ENCODE data around the gene RNF223. TPM values are rescaled to one million over a fixed set of nuclear protein-coding genes. Genes with fewer than 3 reads are reported as not detected.

RNF223 gene
- total RNA-seq, 1 donor, result not detected

DNA sequence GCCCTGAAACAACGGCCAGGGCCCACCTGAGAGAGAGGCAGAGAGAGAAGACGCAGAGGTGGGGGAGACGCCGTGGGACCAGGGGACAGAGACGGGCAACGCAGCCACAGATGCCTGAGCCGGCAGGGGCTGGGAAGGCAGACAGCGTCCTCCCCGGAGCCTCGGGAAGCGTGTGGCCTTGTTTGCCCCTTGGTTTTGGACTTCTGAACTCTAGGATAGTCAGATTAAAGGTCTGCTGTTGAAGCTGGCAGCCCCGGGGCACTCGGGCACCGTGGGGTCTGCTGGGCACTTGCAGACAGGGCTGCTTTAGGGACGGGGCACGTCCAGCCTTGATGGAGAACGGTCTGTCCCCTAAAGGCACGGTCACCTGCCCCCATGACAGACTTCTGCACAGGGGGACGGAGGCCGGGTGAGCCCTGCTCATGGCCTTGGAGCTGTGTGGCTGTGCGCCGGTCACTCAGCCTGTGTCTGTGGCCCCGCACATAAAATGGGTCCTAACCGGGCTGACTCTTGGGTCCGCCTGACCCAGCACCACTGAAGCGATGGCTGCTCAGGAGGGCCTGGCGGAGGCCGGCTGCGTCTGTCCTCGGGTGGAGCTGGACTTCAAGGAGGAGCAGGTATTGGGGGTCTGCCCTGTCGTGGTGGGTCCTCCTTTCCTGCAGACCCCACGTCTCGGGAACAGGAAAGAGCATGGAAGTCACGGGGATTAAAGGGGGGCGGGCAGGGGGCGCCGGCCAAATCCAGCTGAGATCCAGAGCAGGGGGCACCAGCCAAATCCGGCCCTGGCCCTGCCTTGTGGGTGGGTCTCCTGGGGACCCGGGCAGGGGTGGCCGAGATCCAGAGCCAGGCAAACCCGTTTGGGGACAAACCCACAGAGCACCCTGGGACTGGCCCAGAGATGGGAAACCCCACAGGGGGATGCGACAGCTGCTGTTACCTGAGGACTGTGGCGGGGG, 9.6 kb upstream of the RNF223 start:
- Histone ChIP-seq H2AFZ (ENCODE audit: low read length) (no peak overlapping the region), H3K4me3 (ENCODE audit: insufficient read depth, low read length) (no peak overlapping the region), H3K9me3 (ENCODE audit: low read depth, low read length) (no peaks in the 10 kb centered on the region), H3K27ac (ENCODE audit: low read depth, low read length) (no peak overlapping the region), H3K4me1 (ENCODE audit: insufficient read depth, low read length) (peaks cover 10% of the 10 kb centered on the region), H3K27me3 (ENCODE audit: insufficient read depth, low read length) (no peaks in the 10 kb centered on the region), H4K20me1 (ENCODE audit: insufficient read depth, low read length) (no peaks in the 10 kb centered on the region), H3K36me3 (ENCODE audit: insufficient read depth, low read length) (no peaks in the 10 kb centered on the region), H3K79me2 (ENCODE audit: insufficient read depth, low read length) (no peaks in the 10 kb centered on the region), H3K4me2 (ENCODE audit: insufficient read depth, low read length) (no peak overlapping the region)
- peak; percentile 83 for DNase-seq (ENCODE audit: insufficient read length, low spot score, missing footprints)
- TF ChIP-seq, protein P1, sequence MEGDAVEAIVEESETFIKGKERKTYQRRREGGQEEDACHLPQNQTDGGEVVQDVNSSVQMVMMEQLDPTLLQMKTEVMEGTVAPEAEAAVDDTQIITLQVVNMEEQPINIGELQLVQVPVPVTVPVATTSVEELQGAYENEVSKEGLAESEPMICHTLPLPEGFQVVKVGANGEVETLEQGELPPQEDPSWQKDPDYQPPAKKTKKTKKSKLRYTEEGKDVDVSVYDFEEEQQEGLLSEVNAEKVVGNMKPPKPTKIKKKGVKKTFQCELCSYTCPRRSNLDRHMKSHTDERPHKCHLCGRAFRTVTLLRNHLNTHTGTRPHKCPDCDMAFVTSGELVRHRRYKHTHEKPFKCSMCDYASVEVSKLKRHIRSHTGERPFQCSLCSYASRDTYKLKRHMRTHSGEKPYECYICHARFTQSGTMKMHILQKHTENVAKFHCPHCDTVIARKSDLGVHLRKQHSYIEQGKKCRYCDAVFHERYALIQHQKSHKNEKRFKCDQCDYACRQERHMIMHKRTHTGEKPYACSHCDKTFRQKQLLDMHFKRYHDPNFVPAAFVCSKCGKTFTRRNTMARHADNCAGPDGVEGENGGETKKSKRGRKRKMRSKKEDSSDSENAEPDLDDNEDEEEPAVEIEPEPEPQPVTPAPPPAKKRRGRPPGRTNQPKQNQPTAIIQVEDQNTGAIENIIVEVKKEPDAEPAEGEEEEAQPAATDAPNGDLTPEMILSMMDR (IDR thresholded peaks at IDR 0.05; ENCODE audit: extremely low read depth, low read depth, low read length), result no peak

DNA sequence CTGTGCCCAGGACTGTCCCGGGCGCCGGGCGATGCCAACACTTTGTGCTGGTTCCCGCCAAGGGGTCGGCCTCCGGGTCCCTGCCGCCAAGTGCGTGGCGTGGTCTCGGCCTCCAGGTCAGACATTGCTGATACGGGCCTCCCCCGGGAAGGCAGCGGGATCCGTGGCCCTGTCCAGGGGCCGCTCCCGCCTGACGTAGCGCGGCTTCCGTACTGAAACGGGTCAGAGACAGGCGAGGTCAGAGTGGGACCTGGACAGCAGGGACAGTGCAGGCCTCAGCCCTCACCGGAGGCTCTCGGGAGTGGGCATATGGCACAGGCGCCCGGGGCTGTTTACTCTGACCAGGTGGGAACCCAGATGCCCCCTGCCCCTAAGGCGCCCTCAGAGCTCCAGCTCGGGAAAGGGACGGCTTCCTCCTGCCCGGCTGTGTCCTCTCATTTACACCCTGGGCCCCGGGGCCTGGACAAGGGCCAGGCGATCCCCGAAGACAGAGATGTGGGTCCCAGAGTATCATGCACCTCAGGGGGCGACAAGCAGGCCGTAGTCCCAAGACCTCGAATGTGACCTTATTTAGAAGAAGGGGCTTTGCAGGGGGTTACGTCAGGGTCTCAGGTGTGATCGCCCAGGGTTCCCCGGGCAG, 8.8 kb upstream of the RNF223 start:
- peaks cover 10% of the 10 kb centered on the region for H3K4me1 ChIP-seq (ENCODE audit: insufficient read depth, low read length)
- H3K27me3 ChIP-seq (ENCODE audit: insufficient read depth, low read length), result no peaks in the 10 kb centered on the region
- no peak overlapping the region for H2AFZ ChIP-seq (ENCODE audit: low read length)
- H3K36me3 ChIP-seq (ENCODE audit: insufficient read depth, low read length), result no peaks in the 10 kb centered on the region
- no peak overlapping the region for H3K4me2 ChIP-seq (ENCODE audit: insufficient read depth, low read length)
- H4K20me1 ChIP-seq (ENCODE audit: insufficient read depth, low read length), result no peaks in the 10 kb centered on the region
- peak; percentile 77 for DNase-seq (ENCODE audit: insufficient read length, low spot score, missing footprints)
- TF ChIP-seq, protein P1 (IDR thresholded peaks at IDR 0.05; ENCODE audit: extremely low read depth, low read depth, low read length), result no peak
- H3K79me2 ChIP-seq (ENCODE audit: insufficient read depth, low read length), result no peaks in the 10 kb centered on the region
- no peaks in the 10 kb centered on the region for H3K9me3 ChIP-seq (ENCODE audit: low read depth, low read length)
- H3K27ac ChIP-seq (ENCODE audit: low read depth, low read length), result no peak overlapping the region
- H3K4me3 ChIP-seq (ENCODE audit: insufficient read depth, low read length), result no peak overlapping the region

DNA sequence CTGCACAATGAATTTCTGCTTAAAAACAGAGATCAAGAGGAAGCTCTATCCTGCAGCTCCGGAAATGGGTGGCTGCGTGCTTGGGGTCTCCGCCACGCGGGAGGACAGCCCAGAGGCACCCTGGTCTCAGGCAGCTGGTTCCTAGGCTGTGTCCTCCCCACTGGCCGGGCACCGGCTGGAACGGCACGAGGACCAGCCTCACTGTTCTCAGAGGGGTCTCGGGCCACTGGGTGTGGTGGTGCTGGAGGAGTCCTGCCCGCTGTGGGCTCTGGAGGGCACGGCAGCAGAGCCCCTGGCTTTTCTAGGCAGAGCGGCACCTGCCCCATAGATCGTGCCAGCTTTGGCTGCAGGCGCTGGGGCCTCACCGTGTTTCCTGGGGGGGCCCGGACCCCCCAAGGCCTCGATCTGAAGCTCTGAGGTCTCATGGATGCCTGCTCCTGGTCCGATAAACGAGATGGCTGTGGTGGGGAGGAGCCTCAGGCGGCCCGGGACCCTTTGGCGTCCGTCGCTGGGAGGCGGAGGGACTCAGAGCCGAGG, 8.2 kb upstream of the RNF223 start:
- H3K27ac ChIP-seq (ENCODE audit: low read depth, low read length), result no peak overlapping the region
- no peak overlapping the region for H3K4me3 ChIP-seq (ENCODE audit: insufficient read depth, low read length)
- H3K36me3 ChIP-seq (ENCODE audit: insufficient read depth, low read length), result no peaks in the 10 kb centered on the region
- TF ChIP-seq, protein P1 (IDR thresholded peaks at IDR 0.05; ENCODE audit: extremely low read depth, low read depth, low read length), result no peak
- peaks cover 10% of the 10 kb centered on the region for H3K4me1 ChIP-seq (ENCODE audit: insufficient read depth, low read length)
- no peaks in the 10 kb centered on the region for H3K79me2 ChIP-seq (ENCODE audit: insufficient read depth, low read length)
- no peaks in the 10 kb centered on the region for H4K20me1 ChIP-seq (ENCODE audit: insufficient read depth, low read length)
- no peaks in the 10 kb centered on the region for H3K27me3 ChIP-seq (ENCODE audit: insufficient read depth, low read length)
- H3K4me2 ChIP-seq (ENCODE audit: insufficient read depth, low read length), result no peak overlapping the region
- no peaks in the 10 kb centered on the region for H3K9me3 ChIP-seq (ENCODE audit: low read depth, low read length)
- no peak overlapping the region for H2AFZ ChIP-seq (ENCODE audit: low read length)
- DNase-seq (ENCODE audit: insufficient read length, low spot score, missing footprints), result peak; percentile 79
